ENCODE measurements around the gene ATP2B3. TPM values are rescaled to one million over a fixed set of nuclear protein-coding genes. Genes with fewer than 3 reads are reported as not detected.
A peak's percentile ranks its signal among the peaks of the same experiment; 100 is the strongest.

ATP2B3 gene
- total RNA-seq, 2 donors from 2014 or later: not detected

- Mint-ChIP-seq H3K27ac (no peak overlapping the region), H3K4me1 (ENCODE audit: low read depth) (no peaks in the 10 kb centered on the region), H3K36me3 (ENCODE audit: insufficient read depth in 2 of 2) (no peaks in the 10 kb centered on the region), H3K27me3 (ENCODE audit: low read depth) (no peaks in the 10 kb centered on the region), H3K9me3 (no peaks in the 10 kb centered on the region), H3K4me3 (no peak overlapping the region)
- DNase-seq (no peak), ATAC-seq (replicated peaks in 1 of 2) (no peak)
Measured at GRCh38 chrX:153538424-153538823, 21.0 kb downstream of the ATP2B3 start.

- Mint-ChIP-seq H3K27ac (no peak overlapping the region), H3K9me3 (no peaks in the 10 kb centered on the region), H3K27me3 (ENCODE audit: low read depth) (no peaks in the 10 kb centered on the region), H3K4me1 (ENCODE audit: low read depth) (no peaks in the 10 kb centered on the region), H3K36me3 (ENCODE audit: insufficient read depth in 2 of 2) (no peaks in the 10 kb centered on the region), H3K4me3 (no peak overlapping the region)
- DNase-seq (peak; percentile 66), ATAC-seq (replicated peaks in 1 of 2) (peak; percentile 82 to 86)
Measured at GRCh38 chrX:153539171-153539978, 21.9 kb downstream of the ATP2B3 start.

GRCh38 chrX:153539979-153540358 is 22.5 kb downstream of the ATP2B3 start:
- no peak for DNase-seq
- no peak overlapping the region for H3K4me3 Mint-ChIP-seq
- H3K4me1 Mint-ChIP-seq (ENCODE audit: low read depth): no peaks in the 10 kb centered on the region
- H3K9me3 Mint-ChIP-seq: no peaks in the 10 kb centered on the region
- ATAC-seq (replicated peaks in 1 of 2): no peak
- H3K36me3 Mint-ChIP-seq (ENCODE audit: insufficient read depth in 2 of 2): no peaks in the 10 kb centered on the region
- H3K27me3 Mint-ChIP-seq (ENCODE audit: low read depth): no peaks in the 10 kb centered on the region
- H3K27ac Mint-ChIP-seq: no peak overlapping the region

GRCh38 chrX:153544727-153545126 is 27.3 kb downstream of the ATP2B3 start:
- H3K27ac Mint-ChIP-seq: no peak overlapping the region
- ATAC-seq (replicated peaks in 1 of 2): no peak

GRCh38 chrX:153546386-153546785 is 28.9 kb downstream of the ATP2B3 start:
- no peak for ATAC-seq (replicated peaks in 1 of 2)
- Mint-ChIP-seq H3K27ac (no peak overlapping the region), H3K27me3 (ENCODE audit: low read depth) (no peaks in the 10 kb centered on the region), H3K36me3 (ENCODE audit: insufficient read depth in 2 of 2) (no peaks in the 10 kb centered on the region), H3K4me1 (ENCODE audit: low read depth) (no peaks in the 10 kb centered on the region), H3K9me3 (no peaks in the 10 kb centered on the region), H3K4me3 (no peak overlapping the region)
- DNase-seq: no peak

More at GRCh38 chrX:153544727-153545126, 27.3 kb downstream of the ATP2B3 start:
- Mint-ChIP-seq H3K27me3 (ENCODE audit: low read depth) (no peaks in the 10 kb centered on the region), H3K4me1 (ENCODE audit: low read depth) (no peaks in the 10 kb centered on the region), H3K36me3 (ENCODE audit: insufficient read depth in 2 of 2) (no peaks in the 10 kb centered on the region), H3K9me3 (no peaks in the 10 kb centered on the region), H3K4me3 (no peak overlapping the region)
- DNase-seq: no peak

GRCh38 chrX:153547195-153547594 is 29.8 kb downstream of the ATP2B3 start:
- H3K9me3 Mint-ChIP-seq: no peaks in the 10 kb centered on the region

GRCh38 chrX:153549231-153549630 is 31.8 kb downstream of the ATP2B3 start:
- no peak overlapping the region for H3K27ac Mint-ChIP-seq
- H3K4me1 Mint-ChIP-seq (ENCODE audit: low read depth): no peaks in the 10 kb centered on the region
- no peaks in the 10 kb centered on the region for H3K36me3 Mint-ChIP-seq (ENCODE audit: insufficient read depth in 2 of 2)
- H3K4me3 Mint-ChIP-seq: no peak overlapping the region
- no peak for DNase-seq
- no peak for ATAC-seq (replicated peaks in 1 of 2)
- no peaks in the 10 kb centered on the region for H3K9me3 Mint-ChIP-seq
- H3K27me3 Mint-ChIP-seq (ENCODE audit: low read depth): peaks cover 8% of the 10 kb centered on the region

More at GRCh38 chrX:153547195-153547594, 29.8 kb downstream of the ATP2B3 start:
- Mint-ChIP-seq H3K27ac (no peak overlapping the region), H3K36me3 (ENCODE audit: insufficient read depth in 2 of 2) (no peaks in the 10 kb centered on the region), H3K4me1 (ENCODE audit: low read depth) (no peaks in the 10 kb centered on the region), H3K27me3 (ENCODE audit: low read depth) (peaks cover 2% of the 10 kb centered on the region), H3K4me3 (no peak overlapping the region)
- DNase-seq (no peak), ATAC-seq (replicated peaks in 1 of 2) (no peak)

- H3K9me3 Mint-ChIP-seq: no peaks in the 10 kb centered on the region
- H3K4me1 Mint-ChIP-seq (ENCODE audit: low read depth): no peaks in the 10 kb centered on the region
- no peak for ATAC-seq (replicated peaks in 1 of 2)
Measured at GRCh38 chrX:153549807-153550206, 32.4 kb downstream of the ATP2B3 start.

GRCh38 chrX:153551135-153551534 is 33.7 kb downstream of the ATP2B3 start:
- Mint-ChIP-seq H3K27ac (no peak overlapping the region), H3K36me3 (ENCODE audit: insufficient read depth in 2 of 2) (no peaks in the 10 kb centered on the region), H3K4me3 (no peak overlapping the region), H3K9me3 (no peaks in the 10 kb centered on the region), H3K4me1 (ENCODE audit: low read depth) (no peaks in the 10 kb centered on the region), H3K27me3 (ENCODE audit: low read depth) (peaks cover 16% of the 10 kb centered on the region)
- DNase-seq (no peak), ATAC-seq (replicated peaks in 1 of 2) (no peak)

More at GRCh38 chrX:153549807-153550206, 32.4 kb downstream of the ATP2B3 start:
- H3K27ac Mint-ChIP-seq: no peak overlapping the region
- no peak for DNase-seq
- no peaks in the 10 kb centered on the region for H3K36me3 Mint-ChIP-seq (ENCODE audit: insufficient read depth in 2 of 2)
- peaks cover 8% of the 10 kb centered on the region for H3K27me3 Mint-ChIP-seq (ENCODE audit: low read depth)
- H3K4me3 Mint-ChIP-seq: no peak overlapping the region

GRCh38 chrX:153554519-153555167 is 37.2 kb downstream of the ATP2B3 start:
- Mint-ChIP-seq H3K36me3 (ENCODE audit: insufficient read depth in 2 of 2) (no peaks in the 10 kb centered on the region), H3K4me3 (no peak overlapping the region), H3K27ac (no peak overlapping the region), H3K9me3 (no peaks in the 10 kb centered on the region), H3K27me3 (ENCODE audit: low read depth) (peaks cover 16% of the 10 kb centered on the region), H3K4me1 (ENCODE audit: low read depth) (no peaks in the 10 kb centered on the region)
- DNase-seq (peak; percentile 53 to 59), ATAC-seq (replicated peaks in 1 of 2) (peak; percentile 55 to 75)

- H3K9me3 Mint-ChIP-seq: no peaks in the 10 kb centered on the region
- no peak for DNase-seq
- no peaks in the 10 kb centered on the region for H3K4me1 Mint-ChIP-seq (ENCODE audit: low read depth)
- H3K27me3 Mint-ChIP-seq (ENCODE audit: low read depth): peaks cover 16% of the 10 kb centered on the region
- no peak for ATAC-seq (replicated peaks in 1 of 2)
- no peak overlapping the region for H3K4me3 Mint-ChIP-seq
- no peaks in the 10 kb centered on the region for H3K36me3 Mint-ChIP-seq (ENCODE audit: insufficient read depth in 2 of 2)
- H3K27ac Mint-ChIP-seq: no peak overlapping the region
Measured at GRCh38 chrX:153556767-153557166, 39.3 kb downstream of the ATP2B3 start.

GRCh38 chrX:153557618-153558355 is 40.3 kb downstream of the ATP2B3 start:
- H3K27ac Mint-ChIP-seq: no peak overlapping the region
- H3K27me3 Mint-ChIP-seq (ENCODE audit: low read depth): peaks cover 8% of the 10 kb centered on the region
- H3K36me3 Mint-ChIP-seq (ENCODE audit: insufficient read depth in 2 of 2): no peaks in the 10 kb centered on the region
- no peaks in the 10 kb centered on the region for H3K4me1 Mint-ChIP-seq (ENCODE audit: low read depth)
- no peaks in the 10 kb centered on the region for H3K9me3 Mint-ChIP-seq
- ATAC-seq (replicated peaks in 1 of 2) (no peak), DNase-seq (no peak)
- no peak overlapping the region for H3K4me3 Mint-ChIP-seq

- Mint-ChIP-seq H3K9me3 (no peaks in the 10 kb centered on the region), H3K4me3 (no peak overlapping the region), H3K27ac (no peak overlapping the region), H3K27me3 (ENCODE audit: low read depth) (peaks cover 16% of the 10 kb centered on the region), H3K4me1 (ENCODE audit: low read depth) (no peaks in the 10 kb centered on the region), H3K36me3 (ENCODE audit: insufficient read depth in 2 of 2) (no peaks in the 10 kb centered on the region)
- DNase-seq (no peak), ATAC-seq (replicated peaks in 1 of 2) (no peak)
Measured at GRCh38 chrX:153560000-153560399, 42.6 kb downstream of the ATP2B3 start.

All from activated T-cell treated with anti-CD3 and anti-CD28 coated beads, Interleukin-2, amount 50 U/mL, for 72 hours (primary cell).